Liver (tissue), 9 donors: Measurements from ENCODE around the gene AKT3. TPM values are rescaled to one million over a fixed set of nuclear protein-coding genes. Genes with fewer than 3 reads are reported as not detected.

Experiments used
- DNase-seq: peaks from one replicate; pipeline ENCODE4 v3.0.0-alpha.2; 2017; ENCODE audit warnings: low spot score
- H3K27ac ChIP-seq, 2 donors: one replicate each; pipeline ENCODE4 v1.7.0; 2013; ENCODE audit warnings: inconsistent platforms in 2 of 2, low read length in 2 of 2, control low read depth in 1 of 2, low read depth in 1 of 2, mild to moderate bottlenecking in 1 of 2
- H3K27me3 ChIP-seq, 4 donors: one replicate each; pipeline versions ENCODE4 v1.6.1 to v1.7.0; 2013; ENCODE audit warnings: low read length in 3 of 4, inconsistent platforms in 1 of 4, mild to moderate bottlenecking in 1 of 4, moderate library complexity in 1 of 4; ENCODE audit not compliant: control insufficient read depth in 4 of 4, insufficient read depth in 4 of 4
- H3K36me3 ChIP-seq, 4 donors: one replicate each; pipeline versions ENCODE4 v1.6.1 to v1.7.0; 2013; ENCODE audit warnings: low read length in 3 of 4, mild to moderate bottlenecking in 3 of 4, low read depth in 1 of 4, moderate library complexity in 1 of 4; ENCODE audit not compliant: control insufficient read depth in 4 of 4, insufficient read depth in 3 of 4
- H3K4me1 ChIP-seq, 4 donors: one replicate each; pipeline versions ENCODE4 v1.6.1 to v1.7.0; 2013; ENCODE audit warnings: low read length in 3 of 4, mild to moderate bottlenecking in 3 of 4, moderate library complexity in 1 of 4; ENCODE audit not compliant: control insufficient read depth in 4 of 4, insufficient read depth in 4 of 4
- H3K4me3 ChIP-seq, 3 donors: one replicate each; pipeline versions ENCODE4 v1.6.1 to v1.7.0; 2013; ENCODE audit warnings: low read length in 3 of 3, control low read depth in 1 of 3, low read depth in 1 of 3, mild to moderate bottlenecking in 1 of 3
- H3K9ac ChIP-seq, 2 donors: one replicate each; pipeline ENCODE4 v1.7.0; 2013; ENCODE audit warnings: low read length in 2 of 2, mild to moderate bottlenecking in 2 of 2, moderate library complexity in 2 of 2, control low read depth in 1 of 2, low read depth in 1 of 2
- H3K9me3 ChIP-seq, 4 donors: one replicate each; pipeline versions ENCODE4 v1.6.1 to v1.7.0; 2013; ENCODE audit warnings: low read length in 3 of 4; ENCODE audit not compliant: control insufficient read depth in 4 of 4
- CTCF ChIP-seq: fragments of 150-350 bp; IDR thresholded peaks from 2 replicates; pipeline ENCODE4 v1.5.1; 2017; ENCODE audit warnings: improper control_type of control experiment, low read depth, low read length; ENCODE audit not compliant: missing input control
- EGR1 ChIP-seq, 2 donors: IDR thresholded peaks; 2 replicates each; pipeline ENCODE4 v1.6.1; 2016 to 2018; ENCODE audit warnings: antibody characterized with exemption in 2 of 2, low read depth in 2 of 2
- FOXA2 ChIP-seq: IDR thresholded peaks from 2 replicates; pipeline ENCODE4 v1.6.1; 2016; ENCODE audit warnings: antibody characterized with exemption
- HNF4A ChIP-seq, 2 donors: conservative IDR thresholded peaks; 2 replicates each; pipeline ENCODE4 v1.6.1; 2016; ENCODE audit warnings: antibody characterized with exemption in 2 of 2, mild to moderate bottlenecking in 2 of 2
- JUND ChIP-seq, 2 donors: IDR thresholded peaks; 2 replicates each; pipeline ENCODE4 v1.6.1; 2016; ENCODE audit warnings: antibody characterized with exemption in 2 of 2
- NR2F2 ChIP-seq: IDR thresholded peaks from 2 replicates; pipeline ENCODE4 v1.6.1; 2016; ENCODE audit warnings: antibody characterized with exemption
- REST ChIP-seq: IDR thresholded peaks from 2 replicates; pipeline ENCODE4 v1.6.1; 2016; ENCODE audit warnings: antibody characterized with exemption, mild to moderate bottlenecking
- RXRA ChIP-seq, 2 donors: IDR thresholded peaks; 2 replicates each; pipeline ENCODE4 v1.6.1; 2017 to 2018; ENCODE audit warnings: antibody characterized with exemption in 2 of 2, mild to moderate bottlenecking in 1 of 2
- WGBS: extraction: QIAGEN DNeasy Blood & Tissue Kit; methylation state at CpG from one replicate; pipeline ENCODE4 v1.1.7; 2013; 5-methylcytosine and 5-hydroxymethylcytosine counted together
- polyA plus RNA-seq, 2 donors: library from polyadenylated mRNA; stranded (reverse) in 1 of 2; unstranded in 1 of 2; fragments of 200-250 nt in 1 of 2; fragments of >200 nt in 1 of 2; fragmentation: Nextera tagmentation in 1 of 2; extraction: Ambion mirVana in 1 of 2; gene quantifications; one replicate each; pipeline versions ENCODE4 v1.2.1 to v1.2.3, GENCODE V29; 2013 to 2015
- total RNA-seq, 2 donors: library from RNA; depleted of rRNA; stranded (reverse); fragments of >200 nt; gene quantifications; one replicate each; pipeline ENCODE4 v1.2.3, GENCODE V29; 2014
- TF ChIP-seq, protein P1 (sequence below): IDR thresholded peaks from 2 replicates; pipeline ENCODE4 v1.6.1; 2016; ENCODE audit warnings: antibody characterized with exemption
- TF ChIP-seq, protein P2 (sequence below): IDR thresholded peaks from 2 replicates; pipeline ENCODE4 v1.6.1; 2016; ENCODE audit warnings: antibody characterized with exemption
- donor health status: healthy.
- donor health status: healthy.
- donor health status: healthy.
- donor health status: healthy.
- donor health status: healthy.

Gene AKT3
- total and polyA plus RNA-seq, 4 donors = 1.7 to 7.6 (median 2.8) TPM

DNA sequence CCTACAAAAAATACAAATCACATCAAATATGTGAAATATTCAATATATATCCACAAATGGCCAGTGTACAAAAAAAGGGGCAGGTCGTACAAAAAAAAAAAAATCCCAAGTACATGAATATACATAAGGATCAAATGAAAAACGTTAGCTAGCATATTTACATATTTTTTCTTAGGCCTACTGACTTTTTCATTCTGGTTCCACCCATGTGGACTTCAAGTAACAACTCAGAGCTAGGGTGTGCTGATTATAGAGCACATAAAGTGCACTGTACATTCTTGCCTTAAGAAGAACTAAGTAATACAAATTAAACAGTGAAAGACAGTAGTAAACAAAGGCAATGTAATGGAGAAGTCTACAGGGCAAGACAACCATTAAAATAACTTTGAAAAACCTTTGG is 297.0 kb downstream of the AKT3 start:
- WGBS = 78% methylated on average over 2 of the region's 2 CpGs
- TF ChIP-seq JUND (IDR thresholded peaks at IDR 0.05) (no peak), FOXA2 (no peak), HNF4A (conservative IDR thresholded peaks at IDR 0.05) (no peak), CTCF (no peak), REST (no peak), EGR1 (IDR thresholded peaks at IDR 0.05; ENCODE audit: low read depth in 2 of 2) (no peak), RXRA (IDR thresholded peaks at IDR 0.05) (no peak)
- TF ChIP-seq, protein P1, sequence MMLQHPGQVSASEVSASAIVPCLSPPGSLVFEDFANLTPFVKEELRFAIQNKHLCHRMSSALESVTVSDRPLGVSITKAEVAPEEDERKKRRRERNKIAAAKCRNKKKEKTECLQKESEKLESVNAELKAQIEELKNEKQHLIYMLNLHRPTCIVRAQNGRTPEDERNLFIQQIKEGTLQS = no peak
- TF ChIP-seq, protein P2, sequence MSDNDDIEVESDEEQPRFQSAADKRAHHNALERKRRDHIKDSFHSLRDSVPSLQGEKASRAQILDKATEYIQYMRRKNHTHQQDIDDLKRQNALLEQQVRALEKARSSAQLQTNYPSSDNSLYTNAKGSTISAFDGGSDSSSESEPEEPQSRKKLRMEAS = no peak
- DNase-seq = no peak
- Histone ChIP-seq H3K27me3 (no peaks in the 10 kb centered on the region), H3K36me3 (no peaks in the 10 kb centered on the region), H3K4me1 (no peaks in the 10 kb centered on the region), H3K27ac (no peak overlapping the region), H3K9me3 (no peaks in the 10 kb centered on the region), H3K9ac (no peak overlapping the region), H3K4me3 (no peak overlapping the region)

DNA sequence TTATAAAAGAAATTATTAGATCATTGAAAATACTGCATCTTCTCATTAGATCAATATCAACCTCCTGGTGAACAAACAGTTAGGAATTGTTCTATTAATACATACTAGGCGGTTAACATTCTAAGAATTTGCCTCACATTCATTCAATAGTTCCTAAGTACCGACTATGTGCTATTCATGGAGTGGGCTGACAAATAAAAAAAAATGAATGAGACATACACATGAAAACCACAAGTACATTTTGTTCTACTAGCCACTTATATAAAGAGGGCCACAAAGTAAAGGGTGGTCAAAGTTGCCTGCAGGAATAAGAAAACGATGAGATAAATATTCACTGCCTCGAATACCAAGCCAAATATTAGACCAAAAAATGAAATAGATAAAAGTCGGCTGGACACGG is 299.8 kb downstream of the AKT3 start:
- H3K27ac ChIP-seq = no peak overlapping the region
- 95% methylated on average over 6 of the region's 6 CpGs for WGBS
- TF ChIP-seq, protein P1 = no peak
- TF ChIP-seq REST (no peak), EGR1 (IDR thresholded peaks at IDR 0.05; ENCODE audit: low read depth in 2 of 2) (no peak), NR2F2 (no peak), FOXA2 (no peak), JUND (IDR thresholded peaks at IDR 0.05) (no peak)
- TF ChIP-seq, protein P2 = no peak
- DNase-seq = no peak
- H3K4me3 ChIP-seq = no peak overlapping the region
- H3K9me3 ChIP-seq = no peaks in the 10 kb centered on the region
- no peaks in the 10 kb centered on the region for H3K27me3 ChIP-seq
- no peaks in the 10 kb centered on the region for H3K36me3 ChIP-seq
- no peaks in the 10 kb centered on the region for H3K4me1 ChIP-seq
- no peak overlapping the region for H3K9ac ChIP-seq
